Measurements from ENCODE around the gene INSR. TPM values are rescaled to one million over a fixed set of nuclear protein-coding genes. Genes with fewer than 3 reads are reported as not detected.
"Not testable (repeated sequence)": the region's sequence is repeated elsewhere in the genome, so short reads cannot be mapped to it uniquely, and the experiment has no call there.

Gene INSR
- total RNA-seq, 1 experiment from 2014 or later, result 7.2 TPM

DNA sequence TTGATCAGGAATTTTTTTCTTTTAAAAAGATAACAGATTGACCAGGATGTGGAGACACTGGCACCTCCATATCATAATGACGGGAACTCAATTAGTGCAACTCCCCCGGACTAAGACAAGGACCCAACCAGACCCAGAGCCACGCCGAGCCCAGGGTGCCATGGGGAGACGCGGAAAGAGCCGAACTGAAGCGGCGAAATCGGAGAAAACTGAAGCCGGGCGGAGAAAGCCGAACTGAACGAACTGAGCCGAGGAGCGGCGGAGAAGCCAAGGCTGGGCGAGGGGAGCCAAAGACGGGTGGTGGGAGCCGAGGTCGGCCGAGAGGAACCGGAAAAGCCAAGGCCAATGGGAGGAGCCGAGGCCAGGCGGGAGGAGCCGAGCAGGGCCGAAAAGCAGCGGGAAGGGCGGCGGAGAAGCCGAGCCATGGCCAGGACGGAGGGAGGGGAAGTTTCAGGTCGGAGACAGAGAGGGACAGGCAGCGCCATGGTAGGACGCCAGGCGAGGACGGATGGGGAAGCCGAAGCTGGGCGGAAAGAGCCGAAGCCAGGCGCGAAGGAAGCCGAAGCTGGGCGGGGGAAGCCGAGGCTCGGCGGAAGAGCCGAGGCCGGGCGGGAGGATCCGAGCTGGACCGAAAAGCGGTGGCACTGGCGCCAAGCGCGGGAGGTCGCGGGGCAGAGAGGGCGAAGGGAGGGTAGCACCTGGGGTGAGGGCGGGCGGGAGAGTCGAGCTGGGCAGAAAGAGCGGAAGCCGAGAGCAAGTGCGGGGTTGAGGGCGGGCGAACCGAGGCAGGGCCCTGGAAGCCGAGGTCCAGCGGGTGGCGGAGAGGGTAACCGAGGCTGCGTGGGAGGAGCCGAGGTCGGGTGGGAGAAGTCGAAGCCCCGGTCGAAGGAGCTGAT lies 195.3 kb downstream of the INSR start:
- peak; percentile 91 for DNase-seq (ENCODE audit: low spot score)

DNA sequence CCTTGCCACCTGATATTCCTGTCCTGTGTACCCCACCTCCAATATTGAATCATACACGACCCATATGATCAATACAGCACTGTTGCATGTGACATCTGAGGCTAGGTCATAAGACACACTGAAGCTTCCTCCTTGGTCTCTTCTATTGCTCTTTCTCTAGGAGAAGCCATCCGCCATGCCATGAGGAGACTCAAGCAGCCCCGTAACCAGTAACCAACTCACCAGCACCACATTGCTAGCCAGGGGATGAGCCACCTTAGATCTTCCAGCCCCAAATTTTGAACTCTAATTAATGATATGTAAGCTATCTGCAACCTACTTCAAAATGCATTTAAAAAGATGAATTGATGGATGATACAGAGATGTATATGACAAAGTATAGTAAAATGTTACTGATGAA lies 196.1 kb downstream of the INSR start:
- DNase-seq (ENCODE audit: low spot score), result no peak

DNA sequence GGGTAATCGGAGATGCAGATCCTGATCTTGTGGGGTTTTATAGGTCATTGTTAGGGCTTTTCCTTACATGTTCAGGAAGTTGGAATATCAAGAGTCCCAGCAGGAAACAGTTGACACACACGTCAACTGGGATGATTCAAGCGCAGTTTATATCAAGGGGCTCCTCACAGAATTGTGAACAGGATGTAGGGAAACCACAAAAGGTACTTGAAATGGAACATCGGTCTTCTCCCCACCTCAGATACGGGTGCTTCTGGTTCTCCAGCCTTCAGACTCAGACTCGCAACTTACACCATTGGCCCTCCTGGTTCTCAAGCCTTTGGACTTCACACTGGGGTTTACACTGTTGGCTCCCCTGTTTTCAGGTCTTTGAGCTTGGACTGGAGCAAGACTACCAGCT lies 205.2 kb downstream of the INSR start:
- DNase-seq (ENCODE audit: low spot score), result no peak

DNA sequence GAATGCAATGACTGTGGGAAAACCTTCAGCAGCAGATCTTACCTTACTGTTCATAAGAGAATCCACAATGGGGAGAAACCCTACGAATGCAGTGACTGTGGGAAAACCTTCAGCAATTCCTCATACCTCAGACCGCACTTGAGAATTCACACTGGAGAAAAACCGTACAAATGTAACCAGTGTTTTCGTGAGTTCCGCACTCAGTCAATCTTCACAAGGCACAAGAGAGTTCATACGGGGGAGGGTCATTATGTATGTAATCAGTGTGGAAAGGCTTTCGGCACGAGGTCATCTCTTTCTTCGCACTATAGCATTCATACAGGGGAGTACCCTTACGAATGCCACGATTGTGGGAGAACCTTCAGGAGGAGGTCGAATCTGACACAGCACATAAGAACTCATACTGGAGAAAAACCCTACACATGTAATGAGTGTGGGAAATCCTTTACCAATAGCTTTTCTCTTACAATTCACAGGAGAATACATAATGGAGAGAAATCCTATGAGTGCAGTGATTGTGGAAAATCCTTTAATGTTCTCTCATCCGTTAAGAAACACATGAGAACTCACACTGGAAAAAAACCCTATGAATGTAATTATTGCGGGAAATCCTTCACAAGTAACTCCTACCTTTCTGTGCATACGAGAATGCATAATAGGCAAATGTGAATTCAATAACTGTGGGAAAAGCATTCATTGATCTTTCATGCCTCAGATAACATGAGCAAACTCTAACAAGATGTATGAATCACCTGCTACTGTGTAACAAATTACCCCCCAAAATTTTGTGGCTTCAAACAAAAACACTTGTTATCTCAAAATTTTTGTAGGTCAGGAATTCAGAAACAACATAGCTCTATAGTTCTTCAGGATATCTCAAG lies 210.9 kb downstream of the INSR start:
- peak; percentile 26 for DNase-seq (ENCODE audit: low spot score)

DNA sequence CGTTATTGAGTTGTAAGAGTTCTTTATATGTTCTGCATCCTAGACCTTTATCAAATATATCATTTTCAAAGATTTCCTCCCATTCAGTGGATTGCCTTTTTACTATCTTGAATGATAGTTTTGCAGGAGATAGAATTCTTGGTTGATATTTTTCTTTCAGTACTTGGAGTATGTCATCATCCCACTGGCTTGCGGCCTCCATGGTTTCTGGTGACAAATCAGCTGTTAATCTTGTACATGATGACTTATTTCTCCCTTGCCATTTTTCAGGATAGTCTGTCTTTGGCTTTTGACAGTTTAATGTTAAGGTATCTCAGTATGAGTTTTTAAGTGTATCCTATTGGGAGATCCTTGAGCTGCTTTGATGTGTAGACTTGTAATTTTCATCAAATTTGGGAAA lies 216.2 kb downstream of the INSR start:
- DNase-seq (ENCODE audit: low spot score), result peak; percentile 25

DNA sequence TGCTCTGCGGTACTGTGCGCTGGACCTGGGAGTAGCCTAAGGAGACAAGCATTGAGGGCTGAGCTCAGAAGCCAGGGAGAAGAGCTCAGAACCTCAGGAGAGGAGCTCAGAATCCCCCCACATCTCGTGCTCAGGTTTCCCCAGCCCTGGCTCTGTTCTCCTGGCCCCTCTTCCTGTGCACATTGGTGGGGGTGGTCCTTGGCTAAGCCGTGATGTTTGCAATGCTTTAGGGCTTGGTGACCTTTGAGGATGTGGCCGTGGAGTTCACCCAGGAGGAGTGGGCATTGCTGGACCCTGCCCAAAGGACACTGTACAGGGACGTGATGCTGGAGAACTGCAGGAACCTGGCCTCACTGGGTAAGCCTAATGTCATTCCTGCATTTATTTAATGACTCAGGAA lies 218.1 kb downstream of the INSR start:
- DNase-seq (ENCODE audit: low spot score), result no peak

DNA sequence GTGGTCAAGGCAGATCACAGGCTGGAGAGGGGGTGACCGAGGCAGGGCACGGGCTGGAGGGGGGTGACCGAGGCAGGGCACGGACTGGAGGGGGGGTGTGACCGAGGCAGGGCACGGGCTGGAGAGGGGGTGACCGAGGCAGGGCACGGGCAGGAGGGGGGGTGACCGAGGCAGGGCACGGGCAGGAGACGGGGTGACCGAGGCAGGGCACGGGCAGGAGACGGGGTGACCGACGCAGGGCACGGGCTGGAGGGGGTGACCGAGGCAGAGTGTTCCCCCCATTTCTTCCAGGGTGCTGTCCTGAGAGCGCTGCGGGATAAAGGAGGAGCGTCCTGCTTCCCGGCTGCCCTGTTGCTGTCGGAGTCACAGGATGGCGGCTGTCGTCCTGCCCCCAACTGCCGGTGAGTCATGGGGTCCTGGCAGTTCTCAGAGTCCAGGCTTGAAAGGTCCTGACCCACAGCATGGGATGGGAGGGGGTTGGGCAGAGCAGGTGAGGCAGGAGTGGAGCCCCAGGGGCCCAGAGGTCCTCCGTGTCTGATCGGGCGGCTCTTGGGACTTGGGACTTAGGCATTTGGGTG lies 219.4 kb downstream of the INSR start:
- DNase-seq (ENCODE audit: low spot score), result no peak

DNA sequence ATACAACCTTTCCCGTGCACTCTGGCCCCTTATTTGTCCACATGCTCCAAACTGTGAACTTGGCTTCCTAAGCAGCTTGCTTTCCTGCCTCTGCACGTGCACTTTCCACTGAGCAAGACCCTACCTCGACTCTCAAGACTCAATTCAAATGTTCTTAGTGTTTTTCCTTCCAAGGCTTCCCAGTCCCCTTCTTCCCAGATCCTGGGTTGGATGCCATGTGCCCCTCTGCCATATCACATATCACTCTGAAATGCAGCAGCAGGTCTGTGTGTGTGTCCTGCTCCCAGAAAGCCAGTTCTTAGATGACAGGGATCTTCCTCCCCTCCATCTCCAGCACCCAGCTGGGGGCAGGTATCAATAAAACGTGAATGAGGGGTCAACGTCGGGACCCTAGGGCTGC lies 221.7 kb downstream of the INSR start:
- no peak for DNase-seq (ENCODE audit: low spot score)

DNA sequence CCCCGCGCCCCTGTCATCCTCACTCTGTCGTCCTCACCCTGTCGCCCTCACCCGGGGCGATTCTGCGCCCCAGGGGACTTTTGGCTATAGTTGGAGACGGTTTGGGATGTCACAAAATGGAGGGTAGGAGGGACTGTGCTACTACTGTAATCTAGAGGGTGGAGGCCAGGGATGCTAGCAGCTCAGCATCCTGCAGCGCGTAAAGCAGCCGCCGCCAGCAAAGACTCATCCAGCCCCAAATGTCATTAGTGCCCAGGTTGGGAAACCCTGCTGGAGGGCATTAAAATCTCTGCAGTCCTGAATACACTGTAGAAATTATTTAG lies 224.3 kb downstream of the INSR start:
- no peak for DNase-seq (ENCODE audit: low spot score)

DNA sequence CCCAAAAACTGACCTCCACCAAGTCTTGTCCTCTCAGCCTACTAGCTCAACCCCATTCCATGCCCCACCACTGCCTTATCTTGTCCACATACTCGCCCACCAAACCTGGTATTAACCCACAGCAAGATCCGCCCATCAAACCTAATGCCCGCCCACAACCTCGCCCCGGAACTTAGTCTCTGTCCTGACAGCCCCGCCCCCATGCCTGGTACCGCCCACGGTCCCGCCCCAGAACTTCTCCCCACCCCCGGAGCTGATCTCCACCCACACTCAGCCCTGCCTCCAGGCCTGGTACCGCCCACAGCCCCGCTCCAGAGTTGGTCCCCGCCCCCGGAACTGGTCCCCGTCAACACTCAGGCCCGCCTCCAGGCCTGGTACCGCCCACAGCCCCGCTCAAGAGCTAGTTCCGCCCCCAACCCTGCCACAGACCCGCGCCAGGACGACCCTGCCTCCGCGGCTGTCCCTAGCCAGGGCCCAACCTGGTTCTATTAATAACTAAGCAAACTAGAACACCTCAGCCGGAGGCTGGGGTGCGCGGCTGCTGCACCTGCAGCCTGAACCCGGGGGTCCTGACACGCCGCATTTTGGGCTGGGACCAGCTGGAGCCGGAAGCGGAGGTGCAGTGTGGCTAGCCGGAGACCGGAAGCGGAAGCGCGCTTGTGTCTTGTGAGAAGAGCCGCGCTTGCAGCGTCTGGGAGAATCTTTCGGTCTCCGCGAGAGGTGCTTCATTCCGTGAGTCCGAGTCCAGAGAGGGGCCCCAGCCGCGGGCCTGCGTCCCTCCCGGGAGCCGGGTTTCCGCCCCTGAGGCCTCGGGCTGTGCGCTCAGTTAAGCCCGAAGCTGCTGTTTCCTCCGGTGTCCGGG lies 224.9 kb downstream of the INSR start, which contains the start of gene ZNF557:
Gene ZNF557 (plus strand): TSS at position 662 of the 862 bp plus-strand sequence. CDS start 5,372 bp downstream, outside the sequence.
- DNase-seq (ENCODE audit: low spot score), result peak; percentile 94

DNA sequence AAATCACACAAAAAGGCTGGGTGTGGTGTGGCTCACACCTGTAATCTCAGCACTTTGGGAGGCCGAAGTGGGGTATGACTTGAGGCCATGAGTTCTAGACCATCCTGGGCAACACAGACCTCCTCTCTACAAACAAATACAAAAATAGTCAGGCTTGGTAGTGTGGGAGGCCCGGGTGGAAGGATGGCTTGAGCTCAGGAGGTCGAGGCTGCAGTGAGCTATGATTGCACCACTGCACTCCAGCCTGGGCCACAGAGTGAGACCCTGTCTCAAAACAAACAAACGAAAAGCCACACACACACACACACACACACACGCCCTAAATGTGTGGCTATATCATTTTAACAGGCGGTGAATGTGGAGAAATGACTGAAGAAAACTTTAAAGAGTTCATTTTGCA lies 225.6 kb downstream of the INSR start:
- DNase-seq (ENCODE audit: low spot score), result no peak

DNA sequence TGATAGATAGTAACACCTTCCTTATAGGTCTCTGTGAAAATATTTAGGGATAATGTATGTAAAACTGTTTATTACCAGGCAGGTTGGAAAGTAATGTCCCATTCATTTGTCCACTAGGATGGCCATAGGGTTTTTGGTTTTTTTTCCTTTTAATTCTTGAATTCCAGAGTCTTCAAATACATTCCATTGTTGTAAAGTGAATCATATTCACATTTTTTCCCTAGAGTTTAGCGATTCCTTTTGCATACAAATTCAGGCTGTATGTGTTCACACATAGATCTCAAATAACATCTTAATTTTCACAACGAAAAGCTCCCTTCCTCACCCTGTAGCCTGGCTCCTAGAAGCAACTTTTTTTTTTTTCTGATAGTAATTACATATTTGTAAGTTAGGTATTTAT lies 226.5 kb downstream of the INSR start:
- no peak for DNase-seq (ENCODE audit: low spot score)

DNA sequence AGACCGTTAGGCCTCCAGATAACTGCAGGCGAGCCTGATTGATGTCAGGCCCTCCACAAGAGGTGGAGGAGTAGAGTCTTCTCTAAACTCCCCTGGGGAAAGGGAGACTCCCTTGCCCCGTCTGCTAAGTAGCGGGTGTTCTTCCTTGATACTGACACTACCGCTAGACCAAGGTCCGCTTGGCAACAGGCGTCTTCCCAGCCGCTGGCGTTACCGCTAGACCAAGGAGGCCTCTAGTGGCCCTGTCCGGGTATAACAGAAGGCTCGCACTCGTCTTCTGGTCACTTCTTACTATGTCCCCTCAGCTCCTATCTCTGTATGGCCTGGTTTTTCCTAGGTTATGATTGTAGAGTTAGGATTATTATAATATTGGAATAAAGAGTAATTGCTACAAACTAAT lies 227.1 kb downstream of the INSR start:
- DNase-seq (ENCODE audit: low spot score), result not testable (repeated sequence)

DNA sequence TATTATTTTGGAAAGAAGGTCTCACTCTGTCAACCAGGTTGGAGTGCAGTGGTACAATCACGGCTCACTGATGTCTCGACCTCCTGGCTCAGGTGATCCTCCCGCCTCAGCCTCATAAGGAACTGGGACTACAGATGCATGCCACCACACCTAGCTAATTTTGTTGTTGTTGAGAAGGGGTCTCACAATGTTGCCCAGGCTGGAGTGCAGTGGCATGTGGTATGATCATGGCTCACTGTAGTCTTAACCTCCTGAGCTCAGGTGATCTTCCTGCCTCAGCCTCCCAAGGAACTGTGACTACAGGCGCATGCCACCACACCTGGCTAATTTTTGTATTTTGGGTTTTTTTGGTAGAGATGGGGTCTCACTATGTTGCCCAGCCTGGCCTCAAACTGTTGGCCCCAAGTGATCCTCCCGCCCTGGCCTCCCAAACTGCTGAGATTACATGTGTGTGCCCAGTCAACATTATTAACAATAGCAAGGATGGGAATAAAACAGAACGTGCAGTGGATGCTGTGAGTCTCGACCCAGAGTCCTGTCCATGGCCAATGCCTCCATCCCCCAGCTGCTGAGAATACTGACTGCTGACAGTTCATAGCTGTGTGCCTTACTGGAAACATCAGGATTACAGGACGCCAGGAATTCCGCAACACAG lies 230.3 kb downstream of the INSR start:
- no peak for DNase-seq (ENCODE audit: low spot score)

DNA sequence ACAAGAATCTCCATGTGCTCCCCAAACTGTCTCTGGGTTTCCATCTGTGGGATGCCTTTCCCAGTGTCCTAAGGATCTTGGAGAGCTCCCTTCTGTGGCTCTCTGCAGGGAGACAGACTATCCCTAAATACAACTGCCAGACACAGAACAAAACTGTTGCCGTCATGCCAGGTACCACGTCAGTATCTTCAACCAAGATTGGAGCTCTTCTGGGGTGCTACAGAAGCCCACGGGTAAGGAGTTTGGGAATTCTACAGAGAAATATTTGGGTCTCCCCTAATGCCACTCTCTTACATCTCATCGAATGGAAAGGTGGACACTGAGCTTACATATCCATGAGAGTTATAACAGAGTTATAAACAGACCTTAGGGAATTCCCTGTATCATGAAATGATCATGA lies 230.9 kb downstream of the INSR start:
- no peak for DNase-seq (ENCODE audit: low spot score)

Other genes with a start within 250 kb of the INSR start
- not detected in 2 replicates for gene MBD3L2, start 245.1 kb downstream of the INSR start, total RNA-seq (2014; rRNA removed; shearing (Covaris generic))
- gene MBD3L3, start 235.7 kb downstream of the INSR start, total RNA-seq (2014; rRNA removed; shearing (Covaris generic)), result not detected in 2 replicates
- gene ZNF557, start 224.7 kb downstream of the INSR start, total RNA-seq (2014; rRNA removed; shearing (Covaris generic)), result 11.7 and 12.5 TPM in 2 replicates
- gene ARHGEF18, start 54.5 kb upstream of the INSR start, total RNA-seq (2014; rRNA removed; shearing (Covaris generic)), result 29.0 and 35.7 TPM in 2 replicates
- gene PEX11G, start 194.6 kb upstream of the INSR start, total RNA-seq (2014; rRNA removed; shearing (Covaris generic)), result 3.0 and 6.7 TPM in 2 replicates
- 47.8 and 72.7 TPM in 2 replicates for gene ZNF358, start 221.7 kb upstream of the INSR start, total RNA-seq (2014; rRNA removed; shearing (Covaris generic))
- gene MCOLN1, start 228.2 kb upstream of the INSR start, total RNA-seq (2014; rRNA removed; shearing (Covaris generic)), result 3.1 and 5.0 TPM in 2 replicates
- 105 and 138 TPM in 2 replicates for gene PNPLA6, start 241.3 kb upstream of the INSR start, total RNA-seq (2014; rRNA removed; shearing (Covaris generic))

All from A172 (cell line).